MM.1S (cell line): ENCODE results near the gene ALG1L2.
"Not testable (repeated sequence)": the region's sequence is repeated elsewhere in the genome, so short reads cannot be mapped to it uniquely, and the experiment has no call there.

Experiments
- CTCF ChIP-seq: fragments of 300-600 bp; sonication (generic); IDR thresholded peaks from 2 replicates; pipeline ENCODE4 v1.5.1; 2016; ENCODE audit warnings: antibody characterized with exemption, low read length, mixed read lengths
- EZH2 ChIP-seq: fragments of 300-600 bp; sonication (generic); optimal IDR thresholded peaks from 2 replicates; pipeline ENCODE3; 2017; ENCODE audit warnings: low read depth, mild to moderate bottlenecking, antibody characterized with exemption, low read length, mixed read lengths

- TF ChIP-seq CTCF, EZH2: not testable (repeated sequence)
Measured at GRCh38 chr3:130144328-130144650, 62.7 kb downstream of the ALG1L2 start.
